ENCODE measurements around the gene PDCD2. TPM values are rescaled to one million over a fixed set of nuclear protein-coding genes. Genes with fewer than 3 reads are reported as not detected.

Gene PDCD2
- total and polyA plus RNA-seq, 9 of the 15 experiments (the other 6 are each of a cell fraction or from before 2014, with no cell fraction given), result 67.3 to 430 (median 318) TPM

DNA sequence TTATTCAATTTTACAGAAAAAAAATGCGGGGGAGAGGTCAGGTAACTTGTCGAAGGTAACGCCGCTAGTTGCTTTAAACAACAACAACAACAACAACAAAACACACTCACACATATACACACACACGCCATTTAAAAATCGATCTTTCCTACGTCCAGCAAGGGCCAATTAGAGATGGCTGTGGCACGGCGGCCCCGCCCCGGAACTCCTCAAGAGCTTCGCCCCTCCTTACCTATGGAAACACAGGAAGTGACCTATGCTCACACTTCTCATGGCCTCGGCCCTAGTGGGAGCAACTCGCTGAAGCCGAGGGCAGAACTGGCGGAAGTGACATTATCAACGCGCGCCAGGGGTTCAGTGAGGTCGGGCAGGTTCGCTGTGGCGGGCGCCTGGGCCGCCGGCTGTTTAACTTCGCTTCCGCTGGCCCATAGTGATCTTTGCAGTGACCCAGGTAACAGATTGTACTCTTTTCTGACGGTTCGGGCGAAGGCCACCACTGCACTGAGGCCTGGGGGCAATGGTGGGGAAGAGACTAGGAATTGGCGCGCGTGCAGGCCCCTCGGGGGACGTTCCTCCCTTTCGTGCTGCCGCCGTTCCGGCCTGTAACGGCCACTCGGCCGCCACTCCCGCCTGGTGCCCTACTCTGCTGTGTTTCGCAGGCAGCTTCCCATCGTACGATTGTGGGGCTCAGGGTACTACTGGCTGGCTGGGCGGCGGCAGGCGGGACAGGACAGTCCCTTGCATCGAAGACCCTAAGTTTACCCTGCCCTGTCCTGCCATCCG lies 30.2 kb downstream of the PDCD2 start, which contains the start of gene TBP (continued):
- TF ChIP-seq E2F1 (CRISPR knock-in tag; IDR thresholded peaks at IDR 0.05) (peak; percentile 60; the same call in 1 of the 2 replicates), NR1H2 (CRISPR knock-in tag; IDR thresholded peaks at IDR 0.05) (0 out of 2 replicates have a peak, but pooled peaks have one; percentile 19), RFX1 (IDR thresholded peaks at IDR 0.05) (peak; percentile 45; the same call in 1 of the 2 replicates), ZNF75A (CRISPR knock-in tag; IDR thresholded peaks at IDR 0.05) (0 out of 2 replicates have a peak, but pooled peaks have one; percentile 39), RBM17 (IDR thresholded peaks at IDR 0.05; ENCODE audit: borderline replicate concordance, low read depth, low read length) (no peak), PML (IDR thresholded peaks at IDR 0.05; ENCODE audit: low read length) (peak; percentile 72), KDM4B (IDR thresholded peaks at IDR 0.05; ENCODE audit: borderline replicate concordance in 2 of 2, low read depth in 1 of 2) (peak in 1 of 2 experiments; percentile 96; a peak in 2 of 4 replicates), ZNF253 (CRISPR knock-in tag; conservative IDR thresholded peaks at IDR 0.05) (no peak), E4F1 (CRISPR knock-in tag; IDR thresholded peaks at IDR 0.05; ENCODE audit: borderline replicate concordance) (no peak), CEBPG (CRISPR knock-in tag; IDR thresholded peaks at IDR 0.05) (no peak), CEBPG (tag; conservative IDR thresholded peaks at IDR 0.05 in 1 of 2, IDR thresholded peaks at IDR 0.05 in 1 of 2) (no peak), SMAD1 (IDR thresholded peaks at IDR 0.05; ENCODE audit: low read depth, low read length, partially characterized antibody) (peak; percentile 47), NCOA4 (IDR thresholded peaks at IDR 0.05; ENCODE audit: partially characterized antibody) (no peak)
- TF ChIP-seq, protein P1, sequence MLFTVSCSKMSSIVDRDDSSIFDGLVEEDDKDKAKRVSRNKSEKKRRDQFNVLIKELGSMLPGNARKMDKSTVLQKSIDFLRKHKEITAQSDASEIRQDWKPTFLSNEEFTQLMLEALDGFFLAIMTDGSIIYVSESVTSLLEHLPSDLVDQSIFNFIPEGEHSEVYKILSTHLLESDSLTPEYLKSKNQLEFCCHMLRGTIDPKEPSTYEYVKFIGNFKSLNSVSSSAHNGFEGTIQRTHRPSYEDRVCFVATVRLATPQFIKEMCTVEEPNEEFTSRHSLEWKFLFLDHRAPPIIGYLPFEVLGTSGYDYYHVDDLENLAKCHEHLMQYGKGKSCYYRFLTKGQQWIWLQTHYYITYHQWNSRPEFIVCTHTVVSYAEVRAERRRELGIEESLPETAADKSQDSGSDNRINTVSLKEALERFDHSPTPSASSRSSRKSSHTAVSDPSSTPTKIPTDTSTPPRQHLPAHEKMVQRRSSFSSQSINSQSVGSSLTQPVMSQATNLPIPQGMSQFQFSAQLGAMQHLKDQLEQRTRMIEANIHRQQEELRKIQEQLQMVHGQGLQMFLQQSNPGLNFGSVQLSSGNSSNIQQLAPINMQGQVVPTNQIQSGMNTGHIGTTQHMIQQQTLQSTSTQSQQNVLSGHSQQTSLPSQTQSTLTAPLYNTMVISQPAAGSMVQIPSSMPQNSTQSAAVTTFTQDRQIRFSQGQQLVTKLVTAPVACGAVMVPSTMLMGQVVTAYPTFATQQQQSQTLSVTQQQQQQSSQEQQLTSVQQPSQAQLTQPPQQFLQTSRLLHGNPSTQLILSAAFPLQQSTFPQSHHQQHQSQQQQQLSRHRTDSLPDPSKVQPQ (CRISPR knock-in tag; IDR thresholded peaks at IDR 0.05; ENCODE audit: borderline replicate concordance), result no peak
- TF ChIP-seq, protein P2, sequence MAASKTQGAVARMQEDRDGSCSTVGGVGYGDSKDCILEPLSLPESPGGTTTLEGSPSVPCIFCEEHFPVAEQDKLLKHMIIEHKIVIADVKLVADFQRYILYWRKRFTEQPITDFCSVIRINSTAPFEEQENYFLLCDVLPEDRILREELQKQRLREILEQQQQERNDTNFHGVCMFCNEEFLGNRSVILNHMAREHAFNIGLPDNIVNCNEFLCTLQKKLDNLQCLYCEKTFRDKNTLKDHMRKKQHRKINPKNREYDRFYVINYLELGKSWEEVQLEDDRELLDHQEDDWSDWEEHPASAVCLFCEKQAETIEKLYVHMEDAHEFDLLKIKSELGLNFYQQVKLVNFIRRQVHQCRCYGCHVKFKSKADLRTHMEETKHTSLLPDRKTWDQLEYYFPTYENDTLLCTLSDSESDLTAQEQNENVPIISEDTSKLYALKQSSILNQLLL (CRISPR knock-in tag; IDR thresholded peaks at IDR 0.05; ENCODE audit: borderline replicate concordance), result no peak

All from K562 (cell line).